Breast epithelium (tissue), 4 donors: ENCODE data around the gene C10orf105. TPM values are rescaled to one million over a fixed set of nuclear protein-coding genes. Genes with fewer than 3 reads are reported as not detected.

Experiments used
- DNase-seq, 2 donors: peaks; one replicate each; pipeline ENCODE4 v3.0.0-alpha.2; 2019; ENCODE audit warnings: low spot score in 2 of 2
- H3K27ac ChIP-seq, 2 donors: fragments of 200-600 bp; sonication (generic) in 1 of 2; one replicate each; pipeline ENCODE4 v1.5.1; 2016 to 2019; ENCODE audit warnings: mild to moderate bottlenecking in 1 of 2
- H3K27me3 ChIP-seq, 2 donors: fragments of 200-600 bp; sonication (generic) in 1 of 2; one replicate each; pipeline versions ENCODE4 v1.5.1 to v1.6.0; 2017 to 2019; ENCODE audit warnings: control low read depth in 1 of 2, mild to moderate bottlenecking in 1 of 2
- H3K36me3 ChIP-seq: fragments of 200-600 bp; one replicate; pipeline ENCODE4 v1.5.1; 2019
- H3K4me1 ChIP-seq, 2 donors: fragments of 200-600 bp; sonication (generic); one replicate each; pipeline ENCODE4 v1.5.1; 2016 to 2019; ENCODE audit warnings: control low read depth in 1 of 2
- H3K4me3 ChIP-seq, 3 donors: fragments of 200-600 bp; sonication (generic); 1 replicate in 2 of 3; 2 replicates in 1 of 3; pipeline ENCODE4 v1.5.1; 2016 to 2019; ENCODE audit warnings: mild to moderate bottlenecking in 3 of 3, moderate library complexity in 2 of 3
- H3K9me3 ChIP-seq, 2 donors: fragments of 200-600 bp; sonication (generic) in 1 of 2; one replicate each; pipeline ENCODE4 v1.5.1; 2016 to 2019; ENCODE audit warnings: control low read depth in 1 of 2
- CTCF ChIP-seq, 3 donors: fragments of 450-650 bp; IDR thresholded peaks; one replicate each; pipeline ENCODE4 v1.5.1; 2016 to 2017; ENCODE audit warnings: antibody characterized with exemption in 3 of 3, mild to moderate bottlenecking in 3 of 3, moderate library complexity in 3 of 3
- POLR2A ChIP-seq: fragments of 450-650 bp; IDR thresholded peaks from one replicate; pipeline ENCODE4 v1.6.1; 2016; ENCODE audit warnings: antibody characterized with exemption, mild to moderate bottlenecking, moderate library complexity
- POLR2AphosphoS5 ChIP-seq, 3 donors: sonication (generic); formaldehyde crosslinking; IDR thresholded peaks; one replicate each; pipeline ENCODE4 v1.6.1; 2017; ENCODE audit warnings: antibody characterized with exemption in 3 of 3
- intact Hi-C: fragments of 100-400 bp; cut with DNase I; formaldehyde crosslinking; loops from one replicate; pipeline ENCODE4 v1.15.1; 2023; ENCODE audit warnings: low total_unique reads
- total RNA-seq, 3 donors: library from RNA; depleted of rRNA; stranded (reverse); fragments of >200 nt; gene quantifications; one replicate each; pipeline ENCODE4 v1.1.0, GENCODE V29; 2016

C10orf105 gene
- total RNA-seq, 3 donors from 2014 or later = under 0.01 to 0.29 TPM; not detected in 1

DNA sequence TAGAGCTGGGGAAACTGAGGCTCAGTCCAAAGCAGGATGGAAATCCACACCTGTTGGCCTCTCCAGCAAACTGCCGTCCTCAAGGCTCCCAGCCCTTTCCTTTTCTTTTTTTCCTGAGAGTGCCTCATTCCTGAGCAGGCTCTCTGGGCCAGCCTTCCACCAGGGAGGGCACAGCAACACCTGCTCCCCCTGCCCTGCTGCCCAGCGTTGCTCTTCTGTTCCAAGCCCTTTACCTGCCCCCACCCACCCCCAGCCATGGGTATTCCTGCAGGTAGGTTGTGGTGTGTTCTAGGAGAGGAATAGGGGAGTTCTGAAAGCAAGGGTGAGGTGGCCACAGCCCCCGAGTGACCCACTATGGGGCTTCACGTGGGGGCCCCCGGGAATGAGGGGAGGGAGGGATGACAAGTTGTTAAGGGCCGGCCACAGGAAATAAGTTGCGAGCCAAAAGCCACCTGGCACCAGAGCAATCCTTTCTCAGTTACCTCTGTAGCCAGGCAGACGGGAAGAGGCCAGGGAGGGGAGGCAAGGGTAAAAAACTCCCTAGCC lies 34.5 kb upstream of the C10orf105 start:
- H3K27ac ChIP-seq = peak overlapping the region; percentile 13 to 68
- no peak overlapping the region for H3K4me3 ChIP-seq
- no peak for TF ChIP-seq CTCF (IDR thresholded peaks at IDR 0.05)
- no peak for TF ChIP-seq POLR2A
- no peak for TF ChIP-seq POLR2AphosphoS5 (IDR thresholded peaks at IDR 0.05)
- no peak for DNase-seq
- H3K36me3 ChIP-seq = no peaks in the 10 kb centered on the region
- H3K4me1 ChIP-seq = peaks cover 11 to 15% of the 10 kb centered on the region in 2 donors
- no peaks in the 10 kb centered on the region for H3K27me3 ChIP-seq
- H3K9me3 ChIP-seq = no peaks in the 10 kb centered on the region
- intact Hi-C loops = no loop called here

GRCh38 chr10:71753091-71753959 lies 33.7 kb upstream of the C10orf105 start:
- no peaks in the 10 kb centered on the region for H3K36me3 ChIP-seq

DNA sequence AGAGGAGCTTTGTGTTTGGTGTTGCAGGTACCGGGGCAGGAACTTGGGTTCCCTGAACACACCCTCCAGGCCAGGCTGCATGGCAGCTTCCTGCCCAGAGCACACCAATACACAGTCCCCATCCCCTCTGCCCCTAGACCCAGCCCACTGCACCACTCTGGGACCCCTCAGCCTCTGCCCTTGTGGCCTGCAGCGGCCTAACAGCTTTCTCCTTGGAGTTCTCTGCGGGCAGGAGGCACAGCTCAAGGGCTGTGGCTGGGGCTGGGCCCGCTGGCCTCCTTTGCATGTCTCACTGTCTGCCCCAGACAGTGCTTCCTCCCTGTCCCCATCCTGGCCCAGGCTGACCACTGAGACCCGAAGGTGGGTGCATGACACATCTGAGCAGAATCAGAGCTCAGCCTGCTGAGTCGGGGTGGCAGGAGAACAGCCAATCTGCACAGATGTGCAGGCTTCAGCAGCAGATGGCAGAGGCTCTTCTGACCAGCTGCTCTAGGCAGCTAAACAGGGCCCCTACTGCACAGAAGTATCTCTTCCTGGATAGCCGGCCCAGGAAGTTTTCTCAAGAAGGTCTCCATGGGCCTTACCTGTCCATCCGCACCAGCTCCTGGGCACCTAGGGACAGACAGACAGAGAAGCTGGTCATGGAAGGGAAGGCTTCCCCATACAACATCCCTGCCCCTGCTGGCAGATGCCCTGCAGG lies 33.0 kb upstream of the C10orf105 start:
- H3K36me3 ChIP-seq = no peaks in the 10 kb centered on the region
- peaks cover 20 to 23% of the 10 kb centered on the region in 2 donors for H3K4me1 ChIP-seq

More at GRCh38 chr10:71753091-71753959, 33.7 kb upstream of the C10orf105 start:
- TF ChIP-seq POLR2AphosphoS5 (IDR thresholded peaks at IDR 0.05) = no peak
- TF ChIP-seq CTCF (IDR thresholded peaks at IDR 0.05) = no peak
- TF ChIP-seq POLR2A = no peak
- Histone ChIP-seq H3K4me3 (no peak overlapping the region), H3K27ac (peak overlapping the region; percentile 13 to 68), H3K9me3 (no peaks in the 10 kb centered on the region), H3K27me3 (no peaks in the 10 kb centered on the region), H3K4me1 (peaks cover 18 to 20% of the 10 kb centered on the region in 2 donors)
- no peak for DNase-seq
- intact Hi-C loops = no loop called here

DNA sequence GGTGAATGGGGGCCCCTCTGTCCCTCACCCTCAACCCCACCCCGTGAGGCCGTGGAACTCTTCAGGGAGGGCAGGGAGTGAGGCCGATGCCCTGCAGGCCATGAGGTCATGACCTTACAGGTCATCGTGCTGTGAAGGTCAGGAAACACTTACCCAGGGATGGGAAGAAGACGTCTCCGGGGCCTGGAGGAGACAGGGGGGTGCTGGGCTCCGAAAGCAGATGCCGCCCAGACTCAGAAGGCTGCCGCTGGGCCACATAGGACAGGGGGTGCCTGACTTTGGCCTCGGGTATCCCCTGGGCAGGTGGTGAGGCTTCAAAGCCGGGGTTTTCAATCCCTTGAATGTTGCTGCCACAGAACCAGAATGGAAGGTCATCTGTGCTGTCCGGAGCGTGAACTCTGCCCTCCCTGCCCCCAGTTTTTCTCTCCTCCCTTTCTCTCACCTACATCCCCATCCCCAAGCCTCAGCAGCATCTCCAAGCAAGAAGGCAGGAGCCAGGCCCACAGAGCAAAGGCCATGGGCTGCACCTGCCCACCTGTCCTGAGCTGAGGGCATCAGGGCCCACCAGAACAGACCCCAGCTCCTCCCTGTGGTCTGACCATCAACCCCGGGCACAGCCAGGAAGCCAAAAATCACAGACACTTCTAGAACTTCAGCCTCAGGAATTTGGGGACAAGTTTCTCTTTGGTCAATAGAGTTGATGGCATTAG lies 32.1 kb upstream of the C10orf105 start:
- H3K27ac ChIP-seq = peak overlapping the region in 1 of 2 donors; percentile 75

More for the DNA sequence above, 33.0 kb upstream of the C10orf105 start:
- Histone ChIP-seq H3K9me3 (no peaks in the 10 kb centered on the region), H3K27ac (peak overlapping the region; percentile 13 to 25), H3K27me3 (no peaks in the 10 kb centered on the region), H3K4me3 (no peak overlapping the region)
- TF ChIP-seq POLR2AphosphoS5 (IDR thresholded peaks at IDR 0.05) = no peak
- no peak for DNase-seq
- intact Hi-C loops = no loop called here

More for the DNA sequence above, 32.1 kb upstream of the C10orf105 start:
- H3K4me3 ChIP-seq = no peak overlapping the region
- DNase-seq = no peak
- H3K36me3 ChIP-seq = no peaks in the 10 kb centered on the region
- no peaks in the 10 kb centered on the region for H3K27me3 ChIP-seq
- H3K9me3 ChIP-seq = no peaks in the 10 kb centered on the region
- intact Hi-C loops = no loop called here
- H3K4me1 ChIP-seq = peaks cover 17% of the 10 kb centered on the region in 2 donors
- TF ChIP-seq POLR2AphosphoS5 (IDR thresholded peaks at IDR 0.05) (no peak), POLR2A (no peak), CTCF (IDR thresholded peaks at IDR 0.05) (no peak)
